Fibroblast of lung (primary cell): ENCODE data around the gene EYS.

Experiments
- EZH2 ChIP-seq: IDR thresholded peaks from 2 replicates; pipeline ENCODE4 v1.5.1; 2012; ENCODE audit warnings: low read length, control low read depth, mild to moderate bottlenecking; ENCODE audit errors: missing control alignments
- TF ChIP-seq, protein P1 (sequence below), 2 donors: IDR thresholded peaks in 1 of 2; conservative IDR thresholded peaks in 1 of 2; 1 replicate in 1 of 2; 2 replicates in 1 of 2; pipeline ENCODE4 v1.5.1; 2011 to 2012; ENCODE audit warnings: low read length in 2 of 2, control low read depth in 1 of 2, inconsistent platforms in 1 of 2, low read depth in 1 of 2, mild to moderate bottlenecking in 1 of 2

- TF ChIP-seq, protein P1, sequence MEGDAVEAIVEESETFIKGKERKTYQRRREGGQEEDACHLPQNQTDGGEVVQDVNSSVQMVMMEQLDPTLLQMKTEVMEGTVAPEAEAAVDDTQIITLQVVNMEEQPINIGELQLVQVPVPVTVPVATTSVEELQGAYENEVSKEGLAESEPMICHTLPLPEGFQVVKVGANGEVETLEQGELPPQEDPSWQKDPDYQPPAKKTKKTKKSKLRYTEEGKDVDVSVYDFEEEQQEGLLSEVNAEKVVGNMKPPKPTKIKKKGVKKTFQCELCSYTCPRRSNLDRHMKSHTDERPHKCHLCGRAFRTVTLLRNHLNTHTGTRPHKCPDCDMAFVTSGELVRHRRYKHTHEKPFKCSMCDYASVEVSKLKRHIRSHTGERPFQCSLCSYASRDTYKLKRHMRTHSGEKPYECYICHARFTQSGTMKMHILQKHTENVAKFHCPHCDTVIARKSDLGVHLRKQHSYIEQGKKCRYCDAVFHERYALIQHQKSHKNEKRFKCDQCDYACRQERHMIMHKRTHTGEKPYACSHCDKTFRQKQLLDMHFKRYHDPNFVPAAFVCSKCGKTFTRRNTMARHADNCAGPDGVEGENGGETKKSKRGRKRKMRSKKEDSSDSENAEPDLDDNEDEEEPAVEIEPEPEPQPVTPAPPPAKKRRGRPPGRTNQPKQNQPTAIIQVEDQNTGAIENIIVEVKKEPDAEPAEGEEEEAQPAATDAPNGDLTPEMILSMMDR (conservative IDR thresholded peaks at IDR 0.05 in 1 of 2, IDR thresholded peaks at IDR 0.05 in 1 of 2; ENCODE audit: low read depth in 1 of 2, low read length in 2 of 2), result no peak
- no peak for TF ChIP-seq EZH2
These were observed 520.2 kb downstream of the EYS start for GRCh38 chr6:65186826-65187225.
